Muscle layer of colon (tissue), 2 donors: Measurements from ENCODE around the gene DGKK.
"Not testable (repeated sequence)": the region's sequence is repeated elsewhere in the genome, so short reads cannot be mapped to it uniquely, and the experiment has no call there.

Source experiments
- H3K27ac ChIP-seq: one replicate; pipeline ENCODE4 v1.7.0; 2013; ENCODE audit warnings: low read depth, mild to moderate bottlenecking, low read length, moderate library complexity
- H3K27me3 ChIP-seq, 2 donors: one replicate each; pipeline ENCODE4 v1.7.0; 2013; ENCODE audit warnings: low read length in 2 of 2, mild to moderate bottlenecking in 2 of 2; ENCODE audit not compliant: insufficient read depth in 2 of 2, control insufficient read depth in 1 of 2
- H3K36me3 ChIP-seq: one replicate; pipeline ENCODE4 v1.7.0; 2013; ENCODE audit warnings: mild to moderate bottlenecking, low read length; ENCODE audit not compliant: insufficient read depth
- H3K4me1 ChIP-seq: one replicate; pipeline ENCODE4 v1.7.0; 2013; ENCODE audit warnings: mild to moderate bottlenecking, low read length; ENCODE audit not compliant: insufficient read depth
- H3K4me3 ChIP-seq, 2 donors: one replicate each; pipeline ENCODE4 v1.7.0; 2013; ENCODE audit warnings: low read length in 2 of 2, low read depth in 1 of 2, mild to moderate bottlenecking in 1 of 2, moderate library complexity in 1 of 2
- H3K9ac ChIP-seq: one replicate; pipeline ENCODE4 v1.7.0; 2013; ENCODE audit warnings: low read length
- H3K9me3 ChIP-seq: one replicate; pipeline ENCODE4 v1.7.0; 2013; ENCODE audit warnings: mild to moderate bottlenecking, low read length
- donor health status: abdominal sarcoma.
- donor health status: Adenocarcinoma of cecum.

DGKK gene

GRCh38 chrX:50407976-50408375, 62.6 kb downstream of the DGKK start:
- H3K9ac ChIP-seq = no peak overlapping the region
- H3K4me3 ChIP-seq = no peak overlapping the region
- no peak overlapping the region for H3K27ac ChIP-seq
- no peaks in the 10 kb centered on the region for H3K4me1 ChIP-seq
- no peaks in the 10 kb centered on the region for H3K27me3 ChIP-seq
- peaks cover 8% of the 10 kb centered on the region for H3K9me3 ChIP-seq
- no peaks in the 10 kb centered on the region for H3K36me3 ChIP-seq

- H3K4me1 ChIP-seq = no peaks in the 10 kb centered on the region
- no peak overlapping the region for H3K9ac ChIP-seq
- no peaks in the 10 kb centered on the region for H3K36me3 ChIP-seq
- no peak overlapping the region for H3K4me3 ChIP-seq
- H3K27me3 ChIP-seq = no peaks in the 10 kb centered on the region
- H3K9me3 ChIP-seq = peaks cover 8% of the 10 kb centered on the region
- H3K27ac ChIP-seq = no peak overlapping the region
Measured at GRCh38 chrX:50403903-50404302, 66.7 kb downstream of the DGKK start.

DNA sequence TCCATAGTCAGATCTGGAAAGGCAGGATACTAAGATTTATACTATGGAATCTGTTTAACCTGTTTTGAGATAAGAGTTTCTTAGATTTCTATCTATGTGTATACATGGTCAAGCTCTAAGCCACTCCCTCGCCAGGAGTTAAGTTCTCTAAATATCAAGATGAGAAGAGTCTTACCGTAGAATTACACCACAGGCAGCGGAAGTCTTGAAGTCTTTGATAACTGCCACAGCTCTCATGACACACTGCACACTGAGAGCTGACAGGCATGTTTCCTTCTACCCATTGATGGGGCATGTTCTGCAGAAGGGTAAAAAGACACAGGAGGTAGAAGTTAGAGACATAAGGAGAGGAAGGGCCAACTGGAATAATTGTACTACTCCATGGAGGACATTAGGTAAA, 67.7 kb downstream of the DGKK start:
- Histone ChIP-seq H3K4me1 (no peaks in the 10 kb centered on the region), H3K36me3 (no peaks in the 10 kb centered on the region), H3K27ac (no peak overlapping the region), H3K27me3 (no peaks in the 10 kb centered on the region), H3K9me3 (peaks cover 7% of the 10 kb centered on the region), H3K4me3 (no peak overlapping the region), H3K9ac (no peak overlapping the region)

DNA sequence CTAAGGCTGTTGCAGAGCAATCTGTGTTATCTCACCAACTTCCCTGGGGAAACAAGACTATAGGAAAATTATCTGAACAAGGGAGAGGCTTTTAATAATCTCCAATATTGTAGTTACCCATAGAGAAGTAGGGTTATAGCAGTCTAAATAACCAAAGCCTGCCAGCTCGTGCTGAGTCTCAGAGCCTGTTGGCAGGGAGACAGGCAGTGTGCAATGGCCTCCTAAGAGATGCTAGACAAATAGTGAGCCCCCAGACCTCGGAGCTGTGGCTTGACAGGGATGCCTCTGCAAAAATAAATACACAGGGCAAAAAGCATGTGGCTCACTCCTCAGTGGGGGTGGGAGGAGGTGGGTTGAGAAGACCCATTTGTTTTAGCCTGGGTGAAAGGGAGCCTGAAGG, 76.7 kb downstream of the DGKK start:
- no peaks in the 10 kb centered on the region for H3K36me3 ChIP-seq
- H3K4me3 ChIP-seq = no peak overlapping the region
- H3K4me1 ChIP-seq = no peaks in the 10 kb centered on the region
- no peak overlapping the region for H3K9ac ChIP-seq
- no peaks in the 10 kb centered on the region for H3K9me3 ChIP-seq
- H3K27ac ChIP-seq = no peak overlapping the region
- peaks cover 0 to 11% of the 10 kb centered on the region in 2 donors for H3K27me3 ChIP-seq

- Histone ChIP-seq H3K9ac (no peak overlapping the region), H3K36me3 (no peaks in the 10 kb centered on the region), H3K27me3 (no peaks in the 10 kb centered on the region), H3K27ac (no peak overlapping the region), H3K4me3 (no peak overlapping the region), H3K9me3 (no peaks in the 10 kb centered on the region), H3K4me1 (no peaks in the 10 kb centered on the region)
Measured at GRCh38 chrX:50386520-50386919, 84.1 kb downstream of the DGKK start.

DNA sequence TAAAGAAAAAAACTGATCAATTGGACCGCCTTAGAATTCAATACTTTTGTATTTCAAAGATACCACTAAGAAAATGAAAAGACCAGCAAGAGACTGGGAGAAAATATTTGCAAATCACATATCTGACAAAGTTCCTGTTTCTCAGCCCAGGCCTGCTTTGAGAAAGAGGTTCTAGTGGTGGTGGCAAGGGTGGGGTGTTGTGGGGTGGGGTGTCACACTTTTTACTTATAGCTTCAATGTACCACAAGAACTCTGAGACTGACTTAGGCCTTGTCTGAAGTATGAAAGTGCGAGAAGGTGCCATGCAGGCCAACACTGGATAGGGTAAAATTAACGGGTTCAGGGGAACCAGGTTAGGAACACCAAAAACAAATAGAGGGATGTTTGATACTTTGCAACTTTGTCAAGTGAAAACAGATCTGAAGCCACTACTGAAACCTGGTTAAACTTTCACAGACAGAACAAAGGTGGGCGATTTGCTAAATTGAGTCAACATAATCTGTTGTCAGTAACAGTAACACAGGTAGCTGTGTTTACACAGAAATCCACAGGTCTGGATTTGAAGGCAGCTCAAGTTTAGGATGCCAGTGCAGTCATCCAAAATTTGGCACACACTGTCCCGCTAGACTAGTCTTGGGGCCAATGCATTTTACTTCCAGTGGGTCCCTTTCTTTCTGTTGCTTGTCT, 88.8 kb downstream of the DGKK start:
- Histone ChIP-seq H3K27me3 (peaks cover 0 to 3% of the 10 kb centered on the region in 2 donors), H3K9ac (no peak overlapping the region), H3K4me1 (no peaks in the 10 kb centered on the region), H3K9me3 (no peaks in the 10 kb centered on the region), H3K36me3 (no peaks in the 10 kb centered on the region), H3K27ac (no peak overlapping the region), H3K4me3 (no peak overlapping the region)

- H3K4me1 ChIP-seq = no peaks in the 10 kb centered on the region
- H3K9ac ChIP-seq = no peak overlapping the region
- peaks cover 0 to 3% of the 10 kb centered on the region in 2 donors for H3K27me3 ChIP-seq
- no peaks in the 10 kb centered on the region for H3K36me3 ChIP-seq
- no peaks in the 10 kb centered on the region for H3K9me3 ChIP-seq
- H3K4me3 ChIP-seq = no peak overlapping the region
- H3K27ac ChIP-seq = no peak overlapping the region
Measured at GRCh38 chrX:50375481-50376267, 95.0 kb downstream of the DGKK start.

GRCh38 chrX:50372966-50373365, 97.7 kb downstream of the DGKK start:
- H3K27ac ChIP-seq = no peak overlapping the region
- H3K9me3 ChIP-seq = no peaks in the 10 kb centered on the region
- peaks cover 0 to 3% of the 10 kb centered on the region in 2 donors for H3K27me3 ChIP-seq
- no peaks in the 10 kb centered on the region for H3K36me3 ChIP-seq
- no peaks in the 10 kb centered on the region for H3K4me1 ChIP-seq
- H3K4me3 ChIP-seq = no peak overlapping the region
- H3K9ac ChIP-seq = no peak overlapping the region

- Histone ChIP-seq H3K36me3 (no peaks in the 10 kb centered on the region), H3K9me3 (no peaks in the 10 kb centered on the region), H3K9ac (no peak overlapping the region), H3K4me1 (no peaks in the 10 kb centered on the region), H3K27me3 (peaks cover 0 to 14% of the 10 kb centered on the region in 2 donors), H3K27ac (no peak overlapping the region), H3K4me3 (no peak overlapping the region)
Measured at GRCh38 chrX:50343917-50344316, 126.7 kb downstream of the DGKK start.

- Histone ChIP-seq H3K4me1 (no peaks in the 10 kb centered on the region), H3K36me3 (no peaks in the 10 kb centered on the region), H3K9ac (no peak overlapping the region), H3K27ac (no peak overlapping the region), H3K9me3 (no peaks in the 10 kb centered on the region), H3K4me3 (no peak overlapping the region), H3K27me3 (peaks cover 0 to 6% of the 10 kb centered on the region in 2 donors)
Measured at GRCh38 chrX:50333308-50333707, 137.3 kb downstream of the DGKK start.

DNA sequence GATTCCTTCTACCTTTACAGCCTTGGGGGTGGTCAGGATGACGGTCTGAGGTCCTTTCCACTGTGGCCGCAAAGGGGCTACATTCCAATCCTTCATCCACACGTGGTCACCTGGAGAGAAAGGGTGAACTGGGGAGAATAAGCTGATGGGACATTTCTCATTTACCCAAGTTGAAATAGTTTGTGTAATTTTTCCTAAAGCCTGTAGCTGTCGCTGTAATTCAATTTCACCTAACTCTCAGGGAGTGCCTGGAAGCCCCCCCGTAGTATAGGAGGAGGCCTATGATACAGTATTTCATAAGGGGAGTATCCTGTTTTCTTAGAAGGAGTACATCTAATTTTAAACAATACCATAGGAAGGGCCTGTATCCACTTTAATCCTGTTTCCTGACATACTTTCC, 138.0 kb downstream of the DGKK start:
- not testable (repeated sequence) for H3K36me3 ChIP-seq, H3K9me3 ChIP-seq, H3K27me3 ChIP-seq, H3K27ac ChIP-seq, H3K9ac ChIP-seq, H3K4me3 ChIP-seq, H3K4me1 ChIP-seq

DNA sequence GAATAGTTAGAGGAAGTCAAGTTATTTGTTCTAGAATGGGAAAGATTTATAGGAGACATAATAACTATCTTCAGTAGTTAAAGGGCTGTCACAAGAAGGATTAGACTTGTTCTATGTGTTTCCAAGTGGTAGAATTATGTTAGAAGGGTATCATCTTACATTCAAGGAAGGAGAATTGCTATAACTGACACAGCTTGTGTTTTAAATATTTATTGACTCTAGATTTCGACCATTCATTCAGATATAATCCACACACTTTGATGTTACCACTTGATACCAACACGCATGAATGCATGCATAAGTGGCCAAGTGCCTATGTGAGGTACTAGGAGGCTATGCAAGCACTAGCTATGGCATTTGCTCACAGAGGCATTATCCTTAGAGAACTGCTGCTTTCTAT, 143.4 kb downstream of the DGKK start:
- no peak overlapping the region for H3K27ac ChIP-seq
- no peaks in the 10 kb centered on the region for H3K4me1 ChIP-seq
- H3K4me3 ChIP-seq = no peak overlapping the region
- H3K36me3 ChIP-seq = no peaks in the 10 kb centered on the region
- H3K27me3 ChIP-seq = peaks cover 0 to 6% of the 10 kb centered on the region in 2 donors
- H3K9me3 ChIP-seq = no peaks in the 10 kb centered on the region
- H3K9ac ChIP-seq = no peak overlapping the region
